ENCODE measurements around the gene EXOC4. TPM values are rescaled to one million over a fixed set of nuclear protein-coding genes. Genes with fewer than 3 reads are reported as not detected.

EXOC4 gene
- total RNA-seq, 4 donors from 2014 or later: 36.6 to 64.0 (median 57.4) TPM

- H3K9me3 ChIP-seq: no peaks in the 10 kb centered on the region
- peaks cover 0 to 7% (median 3%) of the 10 kb centered on the region in 4 donors for H3K36me3 ChIP-seq
- no peaks in the 10 kb centered on the region for H3K27me3 ChIP-seq
- intact Hi-C loops (cut with DNase I): no loop called here
- TF ChIP-seq POLR2AphosphoS5 (IDR thresholded peaks at IDR 0.05): no peak
- no peak for TF ChIP-seq POLR2A (IDR thresholded peaks at IDR 0.05; ENCODE audit: low read depth)
- TF ChIP-seq, protein P1, sequence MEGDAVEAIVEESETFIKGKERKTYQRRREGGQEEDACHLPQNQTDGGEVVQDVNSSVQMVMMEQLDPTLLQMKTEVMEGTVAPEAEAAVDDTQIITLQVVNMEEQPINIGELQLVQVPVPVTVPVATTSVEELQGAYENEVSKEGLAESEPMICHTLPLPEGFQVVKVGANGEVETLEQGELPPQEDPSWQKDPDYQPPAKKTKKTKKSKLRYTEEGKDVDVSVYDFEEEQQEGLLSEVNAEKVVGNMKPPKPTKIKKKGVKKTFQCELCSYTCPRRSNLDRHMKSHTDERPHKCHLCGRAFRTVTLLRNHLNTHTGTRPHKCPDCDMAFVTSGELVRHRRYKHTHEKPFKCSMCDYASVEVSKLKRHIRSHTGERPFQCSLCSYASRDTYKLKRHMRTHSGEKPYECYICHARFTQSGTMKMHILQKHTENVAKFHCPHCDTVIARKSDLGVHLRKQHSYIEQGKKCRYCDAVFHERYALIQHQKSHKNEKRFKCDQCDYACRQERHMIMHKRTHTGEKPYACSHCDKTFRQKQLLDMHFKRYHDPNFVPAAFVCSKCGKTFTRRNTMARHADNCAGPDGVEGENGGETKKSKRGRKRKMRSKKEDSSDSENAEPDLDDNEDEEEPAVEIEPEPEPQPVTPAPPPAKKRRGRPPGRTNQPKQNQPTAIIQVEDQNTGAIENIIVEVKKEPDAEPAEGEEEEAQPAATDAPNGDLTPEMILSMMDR (IDR thresholded peaks at IDR 0.05): no peak
- no peak for TF ChIP-seq EP300 (IDR thresholded peaks at IDR 0.05)
- DNase-seq (ENCODE audit: extremely low spot score): no peak
- no peak overlapping the region for H3K27ac ChIP-seq (replicated peaks in 1 of 4)
- peaks cover 0 to 8% (median 3%) of the 10 kb centered on the region in 4 donors for H3K4me1 ChIP-seq
- H3K4me3 ChIP-seq: no peak overlapping the region
- WGBS: 96% methylated on average over 3 of the region's 3 CpGs
Measured at GRCh38 chr7:133295484-133295883, 42.6 kb downstream of the EXOC4 start.

DNA sequence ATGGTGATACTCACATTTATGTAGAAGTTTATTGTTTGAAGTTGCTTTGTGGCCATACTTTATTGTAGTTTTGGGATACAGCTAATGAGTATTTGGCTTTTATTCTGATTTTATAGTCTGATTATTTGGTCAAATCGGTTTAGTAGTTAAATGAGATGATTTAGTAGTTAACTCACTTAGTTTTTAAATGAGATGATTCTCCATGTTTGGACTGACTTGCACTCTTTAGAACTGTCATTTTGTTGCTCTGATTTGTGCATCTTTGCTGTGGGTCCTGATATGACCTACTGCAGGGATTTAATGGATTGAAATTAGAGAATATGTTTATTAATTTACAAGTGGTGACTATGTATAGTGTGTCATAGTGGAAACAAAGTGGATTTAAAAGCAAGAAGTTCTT is 44.2 kb downstream of the EXOC4 start:
- Histone ChIP-seq H3K27ac (replicated peaks in 1 of 4) (no peak overlapping the region), H3K27me3 (no peaks in the 10 kb centered on the region), H3K9me3 (no peaks in the 10 kb centered on the region), H3K36me3 (no peaks in the 10 kb centered on the region), H3K4me1 (peaks cover 0 to 8% (median 6%) of the 10 kb centered on the region in 4 donors), H3K4me3 (no peak overlapping the region)
- intact Hi-C loops (cut with DNase I): no loop called here
- 94% methylated on average over 1 of the region's 1 CpG for WGBS
- TF ChIP-seq EP300 (IDR thresholded peaks at IDR 0.05) (no peak), POLR2A (IDR thresholded peaks at IDR 0.05; ENCODE audit: low read depth) (no peak), POLR2AphosphoS5 (IDR thresholded peaks at IDR 0.05) (no peak)
- TF ChIP-seq, protein P1 (IDR thresholded peaks at IDR 0.05): no peak
- DNase-seq (ENCODE audit: extremely low spot score): no peak

DNA sequence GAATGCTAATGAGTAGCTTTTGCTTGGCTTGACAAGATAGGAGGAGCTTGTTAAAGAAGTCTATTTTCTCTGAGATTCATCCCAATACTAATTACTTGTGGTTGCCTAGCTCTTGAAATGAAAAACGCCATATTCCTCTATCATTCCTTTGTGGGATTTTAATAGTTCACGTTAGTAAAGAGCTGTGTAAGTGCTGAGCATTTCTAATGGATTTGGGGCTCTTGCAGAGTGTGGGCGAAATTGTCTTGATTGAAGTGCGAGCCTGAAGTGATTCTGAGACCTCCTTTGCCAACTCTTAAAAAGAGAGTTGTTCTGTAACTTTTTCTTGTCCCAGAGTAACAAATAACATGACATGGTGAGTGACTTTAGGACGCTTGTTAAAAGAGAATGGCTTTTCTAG is 45.2 kb downstream of the EXOC4 start:
- Histone ChIP-seq H3K36me3 (no peaks in the 10 kb centered on the region), H3K9me3 (no peaks in the 10 kb centered on the region), H3K4me3 (no peak overlapping the region), H3K4me1 (peaks cover 0 to 8% (median 6%) of the 10 kb centered on the region in 4 donors), H3K27me3 (no peaks in the 10 kb centered on the region), H3K27ac (replicated peaks in 1 of 4) (no peak overlapping the region)
- TF ChIP-seq POLR2AphosphoS5 (IDR thresholded peaks at IDR 0.05): no peak
- TF ChIP-seq, protein P1 (IDR thresholded peaks at IDR 0.05): no peak
- intact Hi-C loops (cut with DNase I): no loop called here
- WGBS: 98% methylated on average over 5 of the region's 5 CpGs
- DNase-seq (ENCODE audit: extremely low spot score): no peak

GRCh38 chr7:133299676-133300075 is 46.8 kb downstream of the EXOC4 start:
- Histone ChIP-seq H3K36me3 (no peaks in the 10 kb centered on the region), H3K9me3 (no peaks in the 10 kb centered on the region), H3K27ac (replicated peaks in 1 of 4) (no peak overlapping the region), H3K4me1 (peaks cover 0 to 7% (median 0%) of the 10 kb centered on the region in 4 donors), H3K27me3 (no peaks in the 10 kb centered on the region), H3K4me3 (no peak overlapping the region)
- TF ChIP-seq, protein P1 (IDR thresholded peaks at IDR 0.05): no peak
- TF ChIP-seq EP300 (IDR thresholded peaks at IDR 0.05): no peak
- TF ChIP-seq POLR2A (IDR thresholded peaks at IDR 0.05; ENCODE audit: low read depth): no peak
- no peak for TF ChIP-seq POLR2AphosphoS5 (IDR thresholded peaks at IDR 0.05)
- no peak for DNase-seq (ENCODE audit: extremely low spot score)
- WGBS: 97% methylated on average over 1 of the region's 1 CpG
- intact Hi-C loops (cut with DNase I): no loop called here

DNA sequence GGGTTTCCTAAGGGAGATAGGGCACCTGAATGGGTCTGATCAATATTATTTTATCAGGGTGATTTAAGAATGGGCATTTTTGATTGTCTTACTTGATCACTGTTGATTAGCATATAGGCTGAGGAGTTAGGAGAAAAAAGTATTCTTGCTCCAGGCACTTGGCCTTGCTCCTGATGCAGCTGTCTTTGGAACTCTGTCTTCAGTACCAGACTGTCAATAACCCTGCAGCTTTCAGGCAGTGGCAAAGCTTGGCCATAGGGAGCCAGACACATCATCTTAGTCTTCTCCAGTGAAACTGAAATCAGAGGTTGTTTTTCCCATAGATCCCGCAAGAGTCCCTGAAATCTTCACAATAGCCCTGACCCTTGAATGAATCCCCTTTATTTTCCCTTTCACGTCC is 47.2 kb downstream of the EXOC4 start:
- TF ChIP-seq EP300 (IDR thresholded peaks at IDR 0.05) (no peak), POLR2AphosphoS5 (IDR thresholded peaks at IDR 0.05) (no peak), POLR2A (IDR thresholded peaks at IDR 0.05; ENCODE audit: low read depth) (no peak)
- TF ChIP-seq, protein P1 (IDR thresholded peaks at IDR 0.05): no peak
- WGBS: 94% methylated on average over 2 of the region's 2 CpGs
- Histone ChIP-seq H3K9me3 (no peaks in the 10 kb centered on the region), H3K4me3 (no peak overlapping the region), H3K4me1 (peaks cover 0 to 7% (median 0%) of the 10 kb centered on the region in 4 donors), H3K36me3 (no peaks in the 10 kb centered on the region), H3K27ac (replicated peaks in 1 of 4) (no peak overlapping the region), H3K27me3 (no peaks in the 10 kb centered on the region)
- intact Hi-C loops (cut with DNase I): no loop called here
- DNase-seq (ENCODE audit: extremely low spot score): no peak
